ENCODE results near the gene ST7. TPM values are rescaled to one million over a fixed set of nuclear protein-coding genes. Genes with fewer than 3 reads are reported as not detected.

ST7 gene
- polyA plus RNA-seq, 2 of the 4 experiments (the other 2 are of a cell fraction) = 16.2 to 26.0 TPM

DNA sequence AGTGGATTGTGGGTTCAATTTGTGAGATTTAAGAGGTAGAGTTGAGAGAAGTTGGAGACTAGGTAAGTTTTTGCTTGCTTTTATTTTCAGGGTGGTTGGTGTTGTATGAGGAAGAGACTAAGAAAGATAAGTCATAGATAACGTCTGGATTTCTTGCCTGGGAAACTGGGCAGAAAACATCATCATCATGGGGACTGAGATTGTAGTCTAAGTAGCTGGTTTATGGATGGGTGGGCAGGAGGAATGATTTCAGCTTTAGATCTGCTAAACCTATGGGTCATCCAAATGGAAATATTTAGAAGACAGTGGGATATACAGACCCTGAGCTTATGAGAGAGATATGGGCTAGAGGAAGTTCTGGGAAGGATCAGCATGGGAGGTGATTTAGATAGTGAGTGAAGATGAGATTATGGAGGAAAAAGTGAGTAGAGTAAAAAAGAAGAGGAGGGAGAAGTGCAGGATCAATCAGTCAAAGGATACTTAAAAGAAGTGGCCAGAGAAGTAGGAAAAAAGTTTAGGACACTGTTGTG, 199.8 kb downstream of the ST7 start:
- FAIRE-seq (no peak), ATAC-seq (no peak), DNase-seq (ENCODE audit: low read depth in 1 of 2, low spot score in 1 of 2) (no peak)
- WGBS (ENCODE audit: missing lambda C conversion rate) = 69% methylated on average over 1 of the region's 1 CpG
- Histone ChIP-seq H3K27ac (no peak overlapping the region), H3K4me2 (no peak overlapping the region), H3K9me3 (no peaks in the 10 kb centered on the region), H3K4me1 (peaks cover 16% of the 10 kb centered on the region), H3K4me3 (no peak overlapping the region)
- POLR2A ChIA-PET = no interaction called here
- CTCF ChIA-PET = interaction anchor here (1.1 to 1.4 kb wide), 2 partner anchors 20 to 164 kb away, joined by 3 read pairs; no protein-coding TSS in a partner anchor
- no peak for TF ChIP-seq PBX3 (IDR thresholded peaks at IDR 0.05)
- no peak for TF ChIP-seq ZSCAN20 (CRISPR knock-in tag; IDR thresholded peaks at IDR 0.05)
- TF ChIP-seq CBX8 (IDR thresholded peaks at IDR 0.05) = no peak
- TF ChIP-seq TP53 (CRISPR knock-in tag; IDR thresholded peaks at IDR 0.05) = no peak
- no peak for TF ChIP-seq PHF8 (IDR thresholded peaks at IDR 0.05; ENCODE audit: borderline replicate concordance, low read depth)
- no peak for TF ChIP-seq EP300 (IDR thresholded peaks at IDR 0.05)
- TF ChIP-seq FOSL2 (IDR thresholded peaks at IDR 0.05) = no peak
- no peak for TF ChIP-seq FOSL2 (CRISPR knock-in tag; IDR thresholded peaks at IDR 0.05)
- no peak for TF ChIP-seq USF2 (IDR thresholded peaks at IDR 0.05)
- TF ChIP-seq, protein P1, sequence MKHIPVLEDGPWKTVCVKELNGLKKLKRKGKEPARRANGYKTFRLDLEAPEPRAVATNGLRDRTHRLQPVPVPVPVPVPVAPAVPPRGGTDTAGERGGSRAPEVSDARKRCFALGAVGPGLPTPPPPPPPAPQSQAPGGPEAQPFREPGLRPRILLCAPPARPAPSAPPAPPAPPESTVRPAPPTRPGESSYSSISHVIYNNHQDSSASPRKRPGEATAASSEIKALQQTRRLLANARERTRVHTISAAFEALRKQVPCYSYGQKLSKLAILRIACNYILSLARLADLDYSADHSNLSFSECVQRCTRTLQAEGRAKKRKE (CRISPR knock-in tag; IDR thresholded peaks at IDR 0.05; ENCODE audit: low read depth) = no peak

GRCh38 chr7:117154721-117155120, 201.4 kb downstream of the ST7 start:
- no peak overlapping the region for H3K27ac ChIP-seq
- WGBS (ENCODE audit: missing lambda C conversion rate) = 89% methylated on average over 1 of the region's 1 CpG
- no peak for TF ChIP-seq KDM5A (IDR thresholded peaks at IDR 0.05)
- no peak for TF ChIP-seq CBX2 (IDR thresholded peaks at IDR 0.05; ENCODE audit: borderline replicate concordance, low read depth)
- no peak for TF ChIP-seq RAD21 (conservative IDR thresholded peaks at IDR 0.05 in 1 of 2, IDR thresholded peaks at IDR 0.05 in 1 of 2)
- no peak for TF ChIP-seq HOXB5 (CRISPR knock-in tag; IDR thresholded peaks at IDR 0.05)
- no peak for TF ChIP-seq CHD2 (IDR thresholded peaks at IDR 0.05; ENCODE audit: low read length, partially characterized antibody)
- no peak for TF ChIP-seq RARB (CRISPR knock-in tag; IDR thresholded peaks at IDR 0.05)
- no peak for TF ChIP-seq GATA3 (IDR thresholded peaks at IDR 0.05; ENCODE audit: borderline replicate concordance)
- TF ChIP-seq ESRRA (IDR thresholded peaks at IDR 0.05; ENCODE audit: borderline replicate concordance, low read length) = no peak
- no peak for TF ChIP-seq ZC3H11A (IDR thresholded peaks at IDR 0.05)
- no peak for TF ChIP-seq SMC3 (IDR thresholded peaks at IDR 0.05)
- TF ChIP-seq EHMT2 (IDR thresholded peaks at IDR 0.05; ENCODE audit: low read depth) = no peak
- no peak for TF ChIP-seq RNF2 (IDR thresholded peaks at IDR 0.05; ENCODE audit: borderline replicate concordance, low read depth)
- TF ChIP-seq, protein P2, sequence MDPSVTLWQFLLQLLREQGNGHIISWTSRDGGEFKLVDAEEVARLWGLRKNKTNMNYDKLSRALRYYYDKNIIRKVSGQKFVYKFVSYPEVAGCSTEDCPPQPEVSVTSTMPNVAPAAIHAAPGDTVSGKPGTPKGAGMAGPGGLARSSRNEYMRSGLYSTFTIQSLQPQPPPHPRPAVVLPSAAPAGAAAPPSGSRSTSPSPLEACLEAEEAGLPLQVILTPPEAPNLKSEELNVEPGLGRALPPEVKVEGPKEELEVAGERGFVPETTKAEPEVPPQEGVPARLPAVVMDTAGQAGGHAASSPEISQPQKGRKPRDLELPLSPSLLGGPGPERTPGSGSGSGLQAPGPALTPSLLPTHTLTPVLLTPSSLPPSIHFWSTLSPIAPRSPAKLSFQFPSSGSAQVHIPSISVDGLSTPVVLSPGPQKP (IDR thresholded peaks at IDR 0.05; ENCODE audit: low read depth, low read length) = no peak
- no peak for TF ChIP-seq JUNB (IDR thresholded peaks at IDR 0.05)
- TF ChIP-seq HMGXB4 (CRISPR knock-in tag; IDR thresholded peaks at IDR 0.05; ENCODE audit: borderline replicate concordance) = no peak
- no peak for TF ChIP-seq CTCF (IDR thresholded peaks at IDR 0.05)
- no peak for TF ChIP-seq HEYL (CRISPR knock-in tag; IDR thresholded peaks at IDR 0.05)

More at GRCh38 chr7:117154721-117155120, 201.4 kb downstream of the ST7 start:
- ATAC-seq = no peak
- Histone ChIP-seq H3K4me3 (no peak overlapping the region), H3K4me2 (no peak overlapping the region), H3K9me3 (no peaks in the 10 kb centered on the region), H3K4me1 (peaks cover 23% of the 10 kb centered on the region)
- no peak for DNase-seq (ENCODE audit: low read depth in 1 of 2, low spot score in 1 of 2)
- ChIA-PET POLR2A (no interaction called here), CTCF (no interaction called here)
- no peak for FAIRE-seq
